SK-N-MC (cell line): ENCODE results near the gene FAM193B.

ENCODE experiments used
- EZH2 ChIP-seq: fragments of 200-600 bp; sonication (generic); IDR thresholded peaks from one replicate; pipeline ENCODE4 v1.6.1; 2017; ENCODE audit warnings: antibody characterized with exemption
- POLR2AphosphoS5 ChIP-seq: IDR thresholded peaks from 2 replicates; pipeline ENCODE4 v1.6.1; 2012; ENCODE audit warnings: mild to moderate bottlenecking, low read depth, low read length, borderline replicate concordance

GRCh38 chr5:177503351-177504085, 50.8 kb downstream of the FAM193B start:
- TF ChIP-seq POLR2AphosphoS5, result no peak
- no peak for TF ChIP-seq EZH2
